Stomach (tissue), 9 donors: Measurements from ENCODE around the gene RNF130. TPM values are rescaled to one million over a fixed set of nuclear protein-coding genes. Genes with fewer than 3 reads are reported as not detected.

Source experiments
- DNase-seq, 2 donors: peaks; one replicate each; pipeline versions ENCODE4 v3.0.0 to v3.0.0-alpha.2; 2013 to 2019
- H3K27ac ChIP-seq, 5 donors: fragments of 200-600 bp in 4 of 5; sonication (generic) in 4 of 5; one replicate each; pipeline ENCODE4 v1.5.1; 2013 to 2019; ENCODE audit warnings: mild to moderate bottlenecking in 1 of 5, moderate library complexity in 1 of 5
- H3K27me3 ChIP-seq, 3 donors: fragments of 200-600 bp; sonication (generic); one replicate each; pipeline ENCODE4 v1.5.1; 2017 to 2019; ENCODE audit warnings: mixed run types in 1 of 3
- H3K36me3 ChIP-seq, 4 donors: fragments of 200-600 bp; sonication (generic); 1 replicate in 3 of 4; 2 replicates in 1 of 4; pipeline ENCODE4 v1.5.1; 2016 to 2019
- H3K4me1 ChIP-seq, 4 donors: fragments of 200-600 bp; sonication (generic); one replicate each; pipeline ENCODE4 v1.5.1; 2016 to 2019
- H3K4me3 ChIP-seq, 4 donors: fragments of 200-600 bp; sonication (generic) in 3 of 4; one replicate each; pipeline ENCODE4 v1.5.1; 2016 to 2019; ENCODE audit warnings: mild to moderate bottlenecking in 1 of 4
- H3K9me3 ChIP-seq, 4 donors: fragments of 200-600 bp; sonication (generic); one replicate each; pipeline ENCODE4 v1.5.1; 2016 to 2019
- CTCF ChIP-seq, 7 experiments: fragments of 450-650 bp in 4 of 7; fragments of 200-600 bp in 3 of 7; sonication (generic) in 3 of 7; IDR thresholded peaks; one replicate each; pipeline ENCODE4 v1.5.1; 2016 to 2019; ENCODE audit warnings: antibody characterized with exemption in 7 of 7, control low read depth in 2 of 7, mild to moderate bottlenecking in 1 of 7
- EP300 ChIP-seq: sonication (generic); formaldehyde crosslinking; IDR thresholded peaks from one replicate; pipeline ENCODE4 v1.6.1; 2017; ENCODE audit warnings: antibody characterized with exemption
- POLR2A ChIP-seq, 4 donors: fragments of 450-650 bp; IDR thresholded peaks; one replicate each; pipeline ENCODE4 v1.6.1; 2016; ENCODE audit warnings: antibody characterized with exemption in 4 of 4, control low read depth in 2 of 4, mild to moderate bottlenecking in 1 of 4, moderate library complexity in 1 of 4
- POLR2AphosphoS5 ChIP-seq, 3 donors: sonication (generic); formaldehyde crosslinking; IDR thresholded peaks; one replicate each; pipeline ENCODE4 v1.6.1; 2016; ENCODE audit warnings: antibody characterized with exemption in 3 of 3
- WGBS, 5 donors: extraction: QIAGEN DNeasy Blood & Tissue Kit in 3 of 5; methylation state at CpG; one replicate each; pipeline versions ENCODE4 v1.1.5 to v1.1.7; 2013 to 2018; 5-methylcytosine and 5-hydroxymethylcytosine counted together
- intact Hi-C: fragments of 100-400 bp; cut with DNase I; formaldehyde crosslinking; loops from one replicate; pipeline ENCODE4 v1.15.1; 2023; ENCODE audit warnings: low total_unique reads
- polyA plus RNA-seq, 3 donors: library from polyadenylated mRNA; stranded (reverse); fragments of 200-250 nt; gene quantifications; one replicate each; pipeline ENCODE4 v1.2.3, GENCODE V29; 2013
- small RNA-seq, 4 donors: library from RNA; depleted of rRNA; stranded (forward); fragments of <200 nt; gene quantifications; one replicate each; pipeline ENCODE3, GENCODE V24; 2016
- total RNA-seq, 5 donors: library from RNA; depleted of rRNA; stranded (reverse); fragments of >200 nt; gene quantifications; one replicate each; pipeline versions ENCODE4 v1.1.0 to v1.2.3, GENCODE V29; 2014 to 2016
- donor health status: healthy with polysubstance abuse.
- donor health status: Bipolar disorder and iron deficiency.
- donor health status: healthy.

RNF130 gene
- total and polyA plus RNA-seq, 8 donors: 27.0 to 87.8 (median 56.1) TPM

- DNase-seq: peak; percentile 69 to 91
- H3K27me3 ChIP-seq: no peaks in the 10 kb centered on the region
- no peaks in the 10 kb centered on the region for H3K9me3 ChIP-seq
- 0 to 2% (median 1%) methylated on average over 14 to 105 of the region's 105 CpGs for WGBS, 5 donors
- H3K4me1 ChIP-seq: peaks cover 18 to 37% (median 24%) of the 10 kb centered on the region in 4 donors
- peaks cover 0 to 23% (median 21%) of the 10 kb centered on the region in 4 donors for H3K36me3 ChIP-seq
- peak in 2 of 3 donors; percentile 57 to 64 for TF ChIP-seq POLR2AphosphoS5 (IDR thresholded peaks at IDR 0.05)
- no peak for TF ChIP-seq EP300
- TF ChIP-seq CTCF (IDR thresholded peaks at IDR 0.05): peak in 3 of 7 experiments; percentile 35 to 87 (median 38)
- TF ChIP-seq POLR2A (IDR thresholded peaks at IDR 0.05): no peak
- H3K27ac ChIP-seq: peak within 1 kb of the TSS; percentile 65 to 94 (median 84)
- peak within 1 kb of the TSS; percentile 64 to 79 (median 68) for H3K4me3 ChIP-seq
- intact Hi-C loops: no loop called here
These were observed 163.8 kb downstream of the RNF130 start, which contains the start of gene TBC1D9B for GRCh38 chr5:179907556-179908324. Gene TBC1D9B (minus strand): TSS chr5:179907897. CDS start chr5:179907821, 76 bp downstream.

- intact Hi-C loops: no loop called here
- peaks cover 5 to 30% (median 29%) of the 10 kb centered on the region in 4 donors for H3K36me3 ChIP-seq
- H3K9me3 ChIP-seq: no peaks in the 10 kb centered on the region
- H3K27me3 ChIP-seq: no peaks in the 10 kb centered on the region
- peak overlapping the region; percentile 64 to 79 (median 68) for H3K4me3 ChIP-seq
- peak overlapping the region; percentile 64 to 94 (median 84) for H3K27ac ChIP-seq
- no peak for TF ChIP-seq POLR2AphosphoS5 (IDR thresholded peaks at IDR 0.05)
- DNase-seq: peak; percentile 44 to 68
- 7 to 24% (median 8%) methylated on average over 18 to 50 of the region's 50 CpGs for WGBS, 5 donors
- H3K4me1 ChIP-seq: peaks cover 12 to 30% (median 21%) of the 10 kb centered on the region in 4 donors
These were observed 164.6 kb downstream of the RNF130 start for GRCh38 chr5:179906795-179907555.

GRCh38 chr5:179906294-179906794 is 165.2 kb downstream of the RNF130 start:
- H3K27ac ChIP-seq: peak overlapping the region in 4 of 5 donors; percentile 64 to 94 (median 85)
- peaks cover 6 to 37% (median 34%) of the 10 kb centered on the region in 4 donors for H3K36me3 ChIP-seq
- WGBS, 5 donors: 82 to 91% (median 87%) methylated on average over 23 to 24 of the region's 24 CpGs
- no peaks in the 10 kb centered on the region for H3K9me3 ChIP-seq
- H3K27me3 ChIP-seq: no peaks in the 10 kb centered on the region
- H3K4me3 ChIP-seq: peak overlapping the region; percentile 64 to 79 (median 68)
- intact Hi-C loops: no loop called here
- TF ChIP-seq POLR2AphosphoS5 (IDR thresholded peaks at IDR 0.05) (no peak), POLR2A (IDR thresholded peaks at IDR 0.05) (no peak), CTCF (IDR thresholded peaks at IDR 0.05) (no peak), EP300 (no peak)
- peaks cover 12 to 30% (median 21%) of the 10 kb centered on the region in 4 donors for H3K4me1 ChIP-seq
- DNase-seq: no peak

- no peak overlapping the region for H3K4me3 ChIP-seq
- intact Hi-C loops: no loop called here
- H3K27me3 ChIP-seq: no peaks in the 10 kb centered on the region
- 85 to 91% (median 86%) methylated on average over 8 of the region's 8 CpGs for WGBS, 5 donors
- H3K9me3 ChIP-seq: no peaks in the 10 kb centered on the region
- no peak overlapping the region for H3K27ac ChIP-seq
- peaks cover 6 to 48% (median 45%) of the 10 kb centered on the region in 4 donors for H3K36me3 ChIP-seq
- TF ChIP-seq EP300 (no peak), POLR2A (IDR thresholded peaks at IDR 0.05) (no peak)
- H3K4me1 ChIP-seq: peaks cover 12 to 30% (median 21%) of the 10 kb centered on the region in 4 donors
- DNase-seq: no peak
These were observed 166.4 kb downstream of the RNF130 start for GRCh38 chr5:179905161-179905560.

Small RNAs within 50 kb of the gene (small RNA-seq; reads per million reads assigned to genes)
- 126 to 452 (median 206) reads per million in 4 donors for gene MIR340

Other genes with a start within 250 kb of the RNF130 start
- 10 to 100 TPM in 4 of 5 donors, 1 to 10 TPM in 1; 8.0 to 46.0 (median 27.0) TPM for gene MRNIP, start 212.9 kb downstream of the RNF130 start, total RNA-seq
- gene MRNIP, start 212.9 kb downstream of the RNF130 start, polyA plus RNA-seq: 10 to 100 TPM; 15.1 to 31.1 (median 27.2) TPM
- 100 to 1,000 TPM in 2 of 5 donors, 10 to 100 TPM in 3; 52.0 to 260 (median 87.5) TPM for gene TBC1D9B, start 163.9 kb downstream of the RNF130 start, total RNA-seq
- 10 to 100 TPM; 29.9 to 44.5 (median 42.1) TPM for gene TBC1D9B, start 163.9 kb downstream of the RNF130 start, polyA plus RNA-seq
- 1 to 10 TPM in 2 of 5 donors, not detected in 3; 1.5 to 6.8 TPM for gene RASGEF1C, start 137.5 kb upstream of the RNF130 start, total RNA-seq
- gene RASGEF1C, start 137.5 kb upstream of the RNF130 start, polyA plus RNA-seq: under 1 TPM in 2 of 3 donors, not detected in 1; 0.20 to 0.25 TPM
- gene MAPK9, start 220.3 kb upstream of the RNF130 start, total RNA-seq: 10 to 100 TPM; 18.2 to 43.5 (median 22.8) TPM
- 10 to 100 TPM in 2 of 3 donors, 1 to 10 TPM in 1; 9.2 to 25.7 (median 19.4) TPM for gene MAPK9, start 220.3 kb upstream of the RNF130 start, polyA plus RNA-seq